Stimulated activated CD4-positive, alpha-beta T cell treated with anti-CD3 and anti-CD28 coated beads, Interleukin-12 subunit alpha, Interleukin-12 subunit beta, amount 100 ng/mL, for 4 hours (primary cell): ENCODE data around the gene TRAPPC3.
A peak's percentile ranks its signal among the peaks of the same experiment; 100 is the strongest.

Experiments used
- DNase-seq: peaks from one replicate; pipeline ENCODE4 v3.0.0-alpha.2; 2020

The TRAPPC3 gene

GRCh38 chr1:36151134-36151844 lies 2.0 kb upstream of the TRAPPC3 start:
- no peak for DNase-seq

DNA sequence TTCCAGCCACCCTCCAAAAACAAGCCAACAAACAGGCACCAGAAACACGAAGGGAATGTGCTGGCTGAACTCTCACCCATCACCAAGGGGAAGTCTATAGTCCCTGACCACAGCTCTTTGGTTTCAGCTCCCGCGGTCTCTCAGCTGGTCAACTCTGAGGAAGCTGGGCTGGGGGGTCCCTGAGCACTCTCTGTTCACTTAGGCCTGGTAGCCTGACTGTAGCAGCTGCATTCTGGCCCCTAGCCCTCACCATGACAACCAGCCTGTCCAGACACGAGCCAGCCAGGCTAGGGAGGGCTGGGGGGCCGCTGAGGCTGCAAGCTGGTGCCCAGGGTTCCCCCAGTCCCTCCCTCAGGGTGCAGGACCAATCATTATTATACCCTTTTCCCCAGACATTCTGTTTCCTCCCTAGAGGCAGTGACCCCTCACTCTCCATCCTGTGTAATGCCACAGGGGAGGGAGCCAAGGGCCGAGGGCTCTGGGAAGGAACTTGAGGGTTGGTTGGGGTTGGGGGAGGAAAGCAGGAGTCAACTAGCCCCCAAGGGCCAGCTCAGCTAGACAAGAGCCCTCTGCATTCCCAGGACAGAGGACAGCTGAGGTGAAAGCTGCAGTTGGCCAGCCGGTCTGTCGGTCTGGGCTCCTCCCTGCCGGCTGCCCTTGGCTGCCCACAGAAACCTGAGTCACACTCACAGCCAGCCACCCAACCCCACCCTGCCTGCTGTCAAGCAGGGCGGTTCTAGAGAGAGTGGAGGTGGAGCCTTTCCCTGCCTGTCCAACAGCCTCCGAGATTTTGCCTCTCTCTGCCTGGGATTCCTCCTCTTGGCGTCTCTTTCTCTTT lies 1.2 kb upstream of the TRAPPC3 start:
- DNase-seq = peak; percentile 52

DNA sequence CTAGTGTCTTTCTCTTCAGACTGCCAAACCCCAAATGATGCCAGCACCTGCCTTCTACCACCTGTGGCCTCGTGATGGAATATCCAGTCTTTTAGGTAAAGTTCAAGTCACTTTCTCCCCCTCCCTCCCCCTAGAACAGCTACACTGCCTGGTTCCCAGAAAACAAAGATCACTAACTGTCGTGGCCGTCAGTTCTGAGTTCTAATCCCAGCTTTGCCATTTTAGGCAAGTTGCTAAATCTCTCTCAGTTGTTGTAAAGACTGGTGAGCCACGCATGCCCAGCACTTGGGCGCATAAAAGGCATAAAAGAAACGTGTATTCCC lies 648 bp upstream of the TRAPPC3 start:
- DNase-seq = no peak

DNA sequence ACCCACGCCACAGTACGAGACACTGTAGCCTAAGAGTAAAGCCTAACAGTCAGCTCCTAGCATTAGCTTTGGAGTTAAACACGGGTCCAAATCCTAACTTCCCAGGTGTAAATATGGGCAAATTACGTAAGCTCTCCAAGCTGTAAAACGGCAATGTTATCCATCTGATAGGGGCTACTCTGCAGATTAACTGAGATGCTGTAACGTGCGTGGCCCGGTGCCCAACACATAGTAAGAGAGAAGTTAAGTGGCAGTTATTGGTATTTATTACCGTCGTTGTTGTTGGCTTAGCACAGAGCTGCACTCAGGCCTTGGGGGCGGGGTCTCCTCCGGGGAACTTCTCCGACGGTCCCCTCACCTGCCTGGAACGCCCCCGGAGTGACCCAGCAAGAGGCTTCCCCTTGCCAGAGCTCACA lies 457 bp downstream of the TRAPPC3 start:
- DNase-seq = no peak

GRCh38 chr1:36144413-36144812 lies 4.9 kb downstream of the TRAPPC3 start:
- no peak for DNase-seq

- DNase-seq = no peak
These were observed 5.9 kb downstream of the TRAPPC3 start for GRCh38 chr1:36143424-36143823.

- no peak for DNase-seq
These were observed 7.2 kb downstream of the TRAPPC3 start for GRCh38 chr1:36142121-36142520.

DNA sequence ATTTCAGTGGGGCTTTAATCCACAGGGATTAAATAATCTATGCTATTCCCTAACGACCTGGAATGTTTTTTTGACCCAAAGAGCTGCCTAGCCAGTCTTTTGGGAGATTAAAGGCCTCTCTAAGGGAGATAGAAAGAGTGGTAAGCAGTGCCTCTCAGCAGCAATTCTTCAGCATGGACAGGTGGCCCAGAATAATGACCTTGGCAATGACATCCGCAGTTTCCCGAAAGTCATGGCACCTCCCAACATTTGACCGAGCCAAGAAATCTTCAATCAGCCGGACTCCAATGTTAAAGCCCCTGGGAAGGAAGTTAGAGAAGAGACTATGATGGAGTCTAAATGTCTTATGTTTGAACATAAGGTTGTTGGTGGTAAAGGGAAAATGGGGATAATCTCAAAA lies 9.8 kb downstream of the TRAPPC3 start:
- DNase-seq = no peak

- no peak for DNase-seq
These were observed 11.5 kb downstream of the TRAPPC3 start for GRCh38 chr1:36137776-36138175.

- DNase-seq = no peak
These were observed 12.1 kb downstream of the TRAPPC3 start for GRCh38 chr1:36137226-36137625.

DNA sequence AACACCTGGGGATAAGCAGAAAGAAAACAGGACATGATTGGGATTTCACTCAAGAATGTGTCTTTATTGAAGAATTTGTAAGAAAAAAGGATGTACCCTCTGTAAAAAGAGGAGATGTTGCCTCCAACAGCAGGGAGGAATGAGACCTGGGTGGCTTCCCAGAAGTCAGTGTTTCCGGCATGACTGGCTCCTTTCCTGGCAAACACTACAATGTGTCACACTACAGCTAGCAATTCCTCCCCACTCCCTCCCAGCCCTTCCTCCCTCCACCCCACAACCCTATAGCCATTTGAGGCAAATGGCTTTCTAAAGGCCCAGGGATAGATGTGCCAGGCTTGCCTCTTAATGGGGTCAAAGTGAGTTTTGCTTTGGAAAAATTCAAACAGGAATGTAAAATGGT lies 12.8 kb downstream of the TRAPPC3 start:
- DNase-seq = no peak

- no peak for DNase-seq
These were observed 13.5 kb downstream of the TRAPPC3 start for GRCh38 chr1:36135796-36136195.

- no peak for DNase-seq
These were observed 14.0 kb downstream of the TRAPPC3 start for GRCh38 chr1:36135330-36135667.

DNA sequence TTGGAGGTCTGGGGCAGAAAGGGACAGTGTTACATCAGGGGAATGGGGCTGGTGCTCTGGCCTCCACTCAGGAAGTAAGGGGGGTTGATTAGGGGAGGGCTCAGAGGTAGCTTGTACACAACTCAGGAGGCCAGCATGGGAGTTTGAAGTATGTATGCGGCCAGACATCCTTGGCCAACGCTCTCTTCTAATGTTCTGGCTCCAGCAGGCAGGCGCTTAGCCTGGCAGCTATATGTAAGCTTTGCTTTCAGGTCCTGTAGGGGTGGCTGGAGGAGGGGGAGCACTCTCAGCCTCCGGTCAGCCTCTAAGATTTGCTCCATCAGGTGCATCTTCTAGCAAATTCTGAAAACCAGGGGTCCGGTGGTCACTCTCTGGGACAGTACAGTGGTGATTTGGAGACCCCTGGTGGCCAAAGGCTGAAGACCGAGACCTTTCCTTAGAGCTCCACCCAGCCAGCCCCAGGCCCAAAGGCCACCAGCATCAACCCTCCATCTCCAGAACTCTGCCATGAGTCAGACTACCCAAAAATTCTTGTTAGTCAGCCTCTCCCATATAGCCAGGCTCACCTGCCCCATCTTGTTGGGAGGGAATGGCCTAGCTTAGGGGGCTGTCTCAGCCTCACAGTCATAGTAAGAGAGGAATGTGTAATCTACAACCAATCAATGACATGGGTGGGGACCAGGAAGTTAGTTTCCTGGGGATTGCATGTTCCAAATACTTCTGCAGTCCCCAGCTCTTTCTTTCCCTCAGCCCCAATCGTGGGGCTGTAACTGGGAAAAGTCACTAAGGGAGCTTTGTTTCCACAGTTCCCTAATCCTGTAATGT lies 14.6 kb downstream of the TRAPPC3 start:
- peak; percentile 26 for DNase-seq

DNA sequence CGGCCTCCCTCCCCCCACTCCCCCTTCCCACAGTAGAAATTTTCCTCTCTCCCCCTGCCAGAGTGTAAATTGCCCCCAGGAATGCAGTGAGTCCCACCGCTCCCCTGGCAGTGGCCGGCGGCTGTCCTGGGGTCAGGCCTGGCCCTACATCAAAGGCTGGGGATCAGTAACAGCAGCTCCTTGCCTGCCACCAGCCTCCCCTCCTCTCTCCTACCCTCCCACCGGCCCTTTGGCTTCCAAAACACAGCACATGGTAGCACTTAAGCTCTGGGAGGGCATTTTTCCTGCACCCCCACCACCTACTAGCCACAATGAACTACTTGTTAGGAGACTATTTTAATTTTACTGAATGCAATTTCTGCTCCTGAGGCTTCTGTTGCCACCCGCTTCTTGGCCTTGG lies 15.3 kb downstream of the TRAPPC3 start:
- DNase-seq = no peak

DNA sequence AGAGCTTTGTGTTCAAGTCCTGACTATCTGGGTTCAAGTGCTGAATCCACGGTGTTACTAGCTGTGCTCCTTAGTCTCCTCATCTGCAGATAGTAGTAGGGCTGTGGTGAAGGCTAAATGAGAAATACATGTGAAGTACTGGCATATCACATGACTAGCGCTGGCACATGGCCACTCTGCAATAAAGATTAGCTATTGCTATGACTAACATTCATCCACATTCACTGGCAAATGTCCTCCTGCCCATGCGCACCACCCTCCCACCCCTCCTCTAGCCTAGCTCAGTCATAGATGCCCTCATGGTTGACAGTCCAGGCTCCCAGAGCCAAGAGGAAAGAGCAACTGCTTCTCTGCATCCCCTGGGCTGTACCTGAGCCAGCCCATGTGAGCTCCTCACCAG lies 15.8 kb downstream of the TRAPPC3 start:
- no peak for DNase-seq

- no peak for DNase-seq
These were observed 17.3 kb downstream of the TRAPPC3 start for GRCh38 chr1:36132029-36132428.

DNA sequence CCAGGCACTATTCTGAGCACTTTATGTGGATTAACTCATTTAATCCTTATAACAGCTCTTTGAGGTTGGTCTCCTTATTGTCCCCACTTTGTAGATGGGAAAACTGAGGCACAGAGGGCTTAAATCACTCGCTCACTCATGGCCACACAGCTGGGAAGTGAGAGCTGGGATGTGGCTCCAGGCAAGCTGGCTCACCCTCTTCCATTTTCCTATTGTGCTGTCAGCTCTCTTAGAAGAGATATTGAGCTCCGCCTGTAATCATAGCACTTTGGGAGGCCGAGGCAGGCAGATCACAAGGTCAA lies 20.4 kb downstream of the TRAPPC3 start:
- no peak for DNase-seq

GRCh38 chr1:36128126-36128904 lies 21.0 kb downstream of the TRAPPC3 start:
- no peak for DNase-seq

DNA sequence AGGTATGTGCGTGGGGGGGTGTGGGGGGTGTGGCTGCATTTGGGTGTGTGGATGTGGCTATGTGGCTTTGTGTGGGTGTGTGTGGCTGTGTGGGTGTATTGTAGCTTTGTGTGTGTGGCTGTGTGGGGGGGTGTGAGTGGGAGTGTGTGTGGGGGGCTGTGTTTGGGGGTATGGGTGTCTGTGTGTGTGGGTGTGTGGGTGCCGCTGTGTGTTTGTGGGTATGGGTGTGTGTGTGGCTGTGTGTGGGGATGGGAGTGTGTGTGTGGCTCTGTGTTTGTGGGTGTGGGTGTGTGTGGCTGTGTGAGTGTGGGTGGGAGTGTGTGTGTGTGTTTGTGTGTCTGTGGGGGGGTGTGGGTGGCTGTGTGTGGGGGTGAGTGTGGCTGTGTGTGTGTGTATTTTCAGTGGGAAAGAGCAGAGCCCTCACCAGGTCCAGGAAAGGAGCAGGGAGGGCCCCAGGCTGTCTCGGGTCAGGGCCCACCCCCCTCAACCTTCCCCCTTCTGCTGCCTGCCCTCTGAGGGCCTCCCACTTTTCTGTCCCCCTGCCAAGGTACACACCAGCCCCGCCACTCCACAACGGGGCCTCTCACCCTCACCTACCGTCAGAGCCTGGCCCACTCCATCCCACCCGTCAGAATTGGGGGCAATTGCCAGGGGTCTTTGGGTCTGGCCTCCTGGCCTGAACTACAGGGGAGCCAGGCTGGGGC lies 22.3 kb downstream of the TRAPPC3 start:
- DNase-seq = no peak

GRCh38 chr1:36126005-36126716 lies 23.1 kb downstream of the TRAPPC3 start:
- DNase-seq = no peak
